EL (cell line): ENCODE measurements around the gene NTN5.
"Not testable (repeated sequence)": the region's sequence is repeated elsewhere in the genome, so short reads cannot be mapped to it uniquely, and the experiment has no call there.

Experiments used
- DNase-seq: peaks from one replicate; pipeline ENCODE4 v3.0.0-alpha.2; 2016

The NTN5 gene, protein sequence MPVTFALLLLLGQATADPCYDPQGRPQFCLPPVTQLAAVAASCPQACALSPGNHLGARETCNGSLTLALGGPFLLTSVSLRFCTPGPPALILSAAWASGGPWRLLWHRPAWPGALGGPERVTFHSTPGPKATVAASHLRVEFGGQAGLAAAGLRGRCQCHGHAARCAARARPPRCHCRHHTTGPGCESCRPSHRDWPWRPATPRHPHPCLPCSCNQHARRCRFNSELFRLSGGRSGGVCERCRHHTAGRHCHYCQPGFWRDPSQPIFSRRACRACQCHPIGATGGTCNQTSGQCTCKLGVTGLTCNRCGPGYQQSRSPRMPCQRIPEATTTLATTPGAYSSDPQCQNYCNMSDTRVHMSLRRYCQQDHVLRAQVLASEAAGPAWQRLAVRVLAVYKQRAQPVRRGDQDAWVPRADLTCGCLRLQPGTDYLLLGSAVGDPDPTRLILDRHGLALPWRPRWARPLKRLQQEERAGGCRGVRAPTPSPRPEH

DNA sequence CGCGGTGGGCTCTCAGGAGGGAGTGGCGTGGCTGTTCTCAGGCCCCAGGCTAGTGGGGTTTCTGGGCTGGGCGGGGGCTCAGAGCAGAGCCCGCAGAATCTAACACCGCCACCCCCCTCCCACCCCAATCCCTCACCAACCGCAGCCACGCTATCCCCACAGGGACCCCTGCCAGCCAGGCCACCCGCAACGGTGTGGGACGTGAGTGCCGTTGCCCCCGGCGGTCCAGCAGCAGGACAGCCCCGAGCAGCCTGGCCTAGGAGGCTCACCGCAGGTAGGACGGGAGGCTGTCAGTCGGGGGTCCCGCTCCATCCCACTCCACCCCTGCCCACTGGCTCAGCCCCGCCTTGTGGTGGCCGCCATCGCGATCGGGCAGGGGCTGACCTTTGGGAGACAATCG is at the start of gene NTN5:
NTN5 (minus strand) TSS at position 24 of the 400 bp plus-strand sequence. CDS start 2,031 bp downstream, outside the sequence.
- no peak for DNase-seq

DNA sequence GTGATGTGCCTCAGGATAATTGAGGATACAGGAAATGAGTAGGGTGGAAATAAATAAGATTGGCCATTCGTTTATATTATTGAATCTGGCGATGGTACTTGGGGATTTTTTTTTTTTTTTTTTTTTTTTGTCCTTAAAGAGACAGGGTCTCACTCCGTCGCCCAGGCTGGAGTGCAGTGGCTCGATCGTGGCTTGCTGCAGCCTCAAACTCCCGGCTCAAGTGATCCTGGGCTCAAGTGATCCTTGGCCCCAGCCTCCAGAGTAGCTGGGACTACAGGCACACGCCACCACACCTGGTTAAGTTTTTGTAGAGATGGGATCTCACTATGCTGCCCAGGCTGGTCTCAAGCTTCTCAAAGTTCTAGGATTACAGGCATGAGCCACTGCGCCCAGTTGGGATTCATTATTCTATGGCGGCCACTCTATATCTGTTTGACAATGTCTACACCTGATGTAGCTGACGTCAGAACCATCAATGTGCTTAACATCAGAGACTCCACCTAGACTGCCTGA is 49.4 kb upstream of the NTN5 start:
- no peak for DNase-seq

DNA sequence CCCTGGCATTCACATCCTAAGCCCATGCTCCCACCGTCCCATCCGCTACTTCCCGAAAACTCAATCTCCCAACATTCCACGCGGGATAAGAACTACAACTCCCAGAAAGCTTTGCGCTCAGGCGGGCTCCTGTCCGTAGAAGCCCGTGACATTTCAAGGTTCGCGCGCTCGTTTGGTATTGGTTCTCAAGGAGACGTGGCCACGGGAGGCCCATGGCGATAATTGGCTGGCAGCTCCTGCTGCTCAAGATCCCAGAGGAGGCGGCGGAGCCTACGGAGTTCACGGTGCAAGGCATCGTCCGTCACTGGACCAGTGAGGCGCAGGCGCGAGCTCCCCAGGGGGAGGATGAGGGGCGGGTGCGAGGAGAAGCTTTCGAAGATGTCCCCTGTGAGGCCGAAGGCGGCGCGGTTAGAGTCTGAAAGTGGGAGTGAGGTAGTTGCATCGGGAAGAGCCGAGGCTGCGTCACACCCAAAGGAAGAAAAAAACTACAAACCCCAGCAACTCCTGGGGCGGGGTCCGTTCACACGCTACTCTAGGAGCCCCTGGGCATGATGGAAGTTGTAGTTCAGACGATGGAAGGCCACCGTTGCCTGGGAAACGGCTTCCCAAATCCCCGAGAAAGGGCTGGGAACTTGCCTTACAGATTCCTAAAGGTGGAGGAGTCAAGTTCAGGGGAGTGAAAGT is 47.9 kb upstream of the NTN5 start:
- peak; percentile 100 for DNase-seq

DNA sequence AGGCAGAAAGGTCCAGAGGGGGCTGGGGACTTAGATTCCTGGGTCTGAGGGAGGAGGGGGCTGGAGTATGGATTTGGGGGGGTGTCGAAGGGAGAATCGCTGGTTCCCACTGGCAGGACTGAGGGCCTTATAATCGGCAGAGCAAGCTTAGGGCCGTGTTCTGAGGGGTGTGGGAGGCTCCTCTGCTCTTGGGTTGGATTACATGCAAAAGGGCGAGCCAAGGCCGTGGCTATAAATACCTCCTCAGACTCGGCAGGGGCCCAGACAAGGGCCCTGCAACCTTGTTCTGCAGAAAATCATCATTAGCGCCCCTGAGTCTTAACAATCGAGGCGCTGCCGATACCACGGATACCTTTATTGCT is 47.4 kb upstream of the NTN5 start:
- DNase-seq, result no peak

DNA sequence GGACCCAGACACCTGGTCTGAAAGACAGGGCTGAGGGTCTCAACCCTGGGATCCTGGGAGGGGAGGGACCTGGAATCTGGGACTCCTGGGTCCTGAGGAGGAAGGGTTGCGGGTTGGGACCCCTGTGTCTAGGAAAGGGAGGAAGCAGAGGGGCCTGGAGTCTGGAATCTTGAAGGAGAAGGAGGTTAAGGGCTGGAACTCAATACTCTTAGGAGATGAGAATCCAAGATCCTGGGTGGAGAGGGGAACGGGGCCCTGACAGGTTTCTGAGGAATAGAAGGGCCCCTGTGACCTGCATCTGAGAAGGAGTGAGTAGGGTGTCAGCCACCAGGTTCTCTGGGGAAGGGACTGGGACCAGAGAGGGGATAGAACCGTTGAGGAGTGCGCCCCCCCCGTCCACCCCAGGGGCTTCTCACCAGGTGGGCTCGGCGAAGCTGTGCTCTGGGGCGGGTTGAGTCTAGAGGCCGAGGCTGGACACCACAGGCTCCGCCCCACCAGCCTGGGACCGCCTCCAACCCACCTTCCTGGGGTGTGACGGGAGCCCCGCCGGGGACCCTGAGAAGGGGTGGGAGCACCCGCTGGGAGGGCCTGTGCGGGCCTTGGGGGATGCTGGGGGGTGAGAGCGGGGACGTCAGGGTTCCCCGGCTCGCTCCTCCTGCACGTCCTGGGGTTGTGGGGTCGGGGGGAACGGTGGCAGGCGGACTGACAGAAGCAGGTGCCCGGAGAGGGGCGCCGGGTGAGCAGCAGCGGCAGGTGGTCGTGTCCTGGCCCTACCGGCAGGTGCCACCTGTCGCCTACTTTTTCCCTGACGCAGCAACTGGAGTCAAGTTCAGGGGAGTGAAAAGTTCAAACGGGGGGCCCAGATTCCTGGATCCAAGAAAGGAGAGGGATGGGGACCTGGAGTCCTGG is 46.7 kb upstream of the NTN5 start, which contains the start of gene MAMSTR:
MAMSTR (minus strand) TSS at position 463 of the 909 bp plus-strand sequence. CDS start 694 bp downstream, outside the sequence.
- no peak for DNase-seq

DNA sequence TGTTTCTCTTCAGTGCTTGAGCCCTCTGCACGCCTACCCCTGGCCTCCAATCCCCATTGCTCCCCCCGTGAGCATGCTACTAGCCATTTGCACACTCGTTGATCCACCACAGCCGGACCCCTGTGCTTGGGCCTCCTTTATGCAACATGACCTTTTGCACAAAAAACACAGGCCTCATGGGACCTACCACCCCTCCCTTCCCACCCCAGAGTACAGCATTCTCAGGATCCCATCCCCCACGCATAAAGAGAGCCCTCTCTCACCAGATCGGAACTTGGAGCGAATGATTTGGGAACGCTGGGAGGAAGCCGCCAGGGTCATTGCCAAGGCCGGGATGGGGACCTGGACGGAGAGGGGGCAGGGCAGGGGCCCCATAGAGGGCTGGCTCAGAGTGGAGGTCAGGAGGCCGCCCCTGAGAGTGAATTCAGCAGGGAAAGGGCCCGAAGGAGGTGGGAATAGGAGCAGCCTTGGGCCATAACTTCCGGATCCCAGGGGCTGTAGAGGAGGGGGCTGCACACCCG is 46.0 kb upstream of the NTN5 start:
- no peak for DNase-seq

DNA sequence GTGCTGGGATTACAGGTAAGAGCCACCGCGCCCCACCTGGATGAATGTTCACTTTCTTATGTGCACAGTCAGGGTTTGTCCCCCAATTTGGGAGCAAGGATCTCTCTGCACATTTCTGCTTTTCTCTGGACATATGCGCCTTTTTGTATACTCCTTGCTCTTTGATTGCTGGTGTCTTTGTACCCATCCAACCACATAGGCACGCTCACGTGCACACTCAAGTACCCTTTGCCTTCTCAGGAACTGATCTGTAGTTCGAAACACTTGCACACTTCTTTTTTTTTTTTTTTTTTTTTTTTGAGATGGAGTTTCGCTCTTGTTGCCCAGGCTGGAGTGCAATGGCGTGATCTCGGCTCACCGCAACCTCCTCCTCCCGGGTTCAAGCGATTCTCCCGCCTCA is 45.3 kb upstream of the NTN5 start:
- not testable (repeated sequence) for DNase-seq

DNA sequence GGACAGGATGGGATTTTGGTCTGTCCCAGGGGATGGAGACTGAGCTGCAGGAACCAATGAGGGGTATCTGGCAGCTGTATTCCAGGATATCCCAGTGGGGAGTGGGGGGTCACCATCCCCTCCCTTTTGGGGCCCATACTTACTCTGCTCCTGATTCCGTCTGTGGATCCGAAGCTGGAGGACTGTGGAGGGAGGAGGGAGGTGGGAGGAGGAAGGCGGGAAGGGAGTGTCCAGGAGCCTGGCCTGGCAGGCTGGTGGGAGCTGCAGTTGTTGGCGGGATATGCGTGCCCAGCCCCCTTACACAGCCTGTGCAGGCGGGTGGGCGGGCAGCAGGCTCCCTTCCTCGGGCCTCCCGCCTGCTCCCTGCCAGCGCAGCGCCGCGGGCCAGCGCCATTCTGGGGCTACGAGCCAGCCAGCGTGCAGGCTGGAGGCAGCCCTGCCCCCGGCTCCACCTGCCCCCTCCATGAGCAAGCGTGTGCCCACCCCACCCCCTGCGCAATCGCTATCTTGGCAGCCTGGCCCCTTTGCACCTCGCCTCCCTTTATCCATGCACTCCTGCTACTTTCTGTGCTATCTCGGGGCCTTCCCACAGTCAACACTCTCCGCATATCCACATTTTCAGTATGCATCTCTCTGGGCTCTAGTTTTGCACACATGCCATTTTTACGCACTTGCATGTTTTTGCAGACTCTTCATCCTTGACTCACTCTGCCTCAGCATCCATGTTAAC is 43.9 kb upstream of the NTN5 start:
- DNase-seq, result peak; percentile 79

DNA sequence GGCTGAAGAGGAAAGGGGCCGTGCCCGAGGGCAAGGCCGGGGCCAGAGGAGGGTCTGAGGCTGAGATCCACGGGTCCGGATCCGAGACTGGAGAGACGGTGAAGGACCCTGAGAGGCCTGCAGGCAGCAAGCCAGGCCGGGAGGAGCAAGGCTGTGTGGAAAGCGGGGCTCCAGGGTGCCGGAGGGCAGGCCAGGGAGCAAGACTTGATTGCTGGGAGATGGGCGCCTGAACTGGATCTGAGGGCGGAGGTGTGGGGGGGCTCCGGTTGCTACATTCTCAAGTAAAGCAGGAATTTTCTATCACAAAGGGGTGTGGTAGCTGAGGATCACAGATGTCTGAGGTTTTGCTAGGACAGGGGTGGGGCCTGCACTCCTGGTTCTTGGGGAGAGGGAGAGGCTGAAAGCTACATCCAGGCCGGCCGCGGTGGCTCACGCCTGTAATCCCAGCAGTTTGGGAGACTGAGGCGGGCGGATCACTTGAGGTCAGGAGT is 42.9 kb upstream of the NTN5 start:
- peak; percentile 40 for DNase-seq

DNA sequence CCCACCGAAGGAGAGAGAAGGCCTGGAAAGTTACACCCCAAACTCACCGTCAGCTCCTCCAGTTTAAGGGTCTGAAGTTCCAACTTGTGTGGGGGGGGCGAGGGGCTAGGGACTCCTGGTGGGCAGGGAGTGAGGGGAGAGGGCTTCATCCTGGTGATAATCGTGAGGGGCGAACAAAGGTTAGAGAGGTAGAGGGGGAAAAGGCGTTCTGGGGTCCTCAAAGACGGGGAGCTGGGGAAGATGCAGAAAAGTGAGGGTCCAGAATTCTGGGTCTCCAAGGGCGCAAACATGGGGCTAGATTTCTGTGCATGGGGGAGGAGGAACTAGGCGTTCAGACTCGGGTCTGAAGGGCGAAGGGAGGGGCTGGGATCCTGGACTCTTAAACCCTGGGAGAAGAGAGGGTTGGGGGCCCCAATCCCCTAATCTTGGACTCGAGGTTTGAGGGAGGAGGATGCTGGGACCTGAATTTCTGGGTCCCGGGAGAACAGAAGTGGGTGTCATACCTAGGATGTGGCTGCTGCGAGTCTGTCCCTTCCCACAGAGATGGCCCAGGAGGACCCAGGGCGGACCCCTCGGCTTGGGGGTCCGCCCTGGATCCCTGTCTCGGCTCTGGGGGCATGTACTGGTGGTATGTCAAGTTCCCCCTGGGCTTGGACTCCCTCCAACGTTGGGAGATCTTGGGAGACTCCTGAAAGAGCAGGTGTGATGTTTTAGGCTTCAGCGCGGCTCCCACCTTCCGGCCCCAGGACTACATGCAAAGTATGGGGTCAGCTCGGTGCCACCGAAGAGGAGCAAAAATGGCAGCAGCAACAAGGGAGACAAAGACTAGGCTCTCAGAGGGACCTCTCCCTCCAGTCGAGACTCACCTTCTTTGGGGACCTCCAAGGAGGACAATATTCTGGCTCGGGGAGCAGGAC is 42.2 kb upstream of the NTN5 start:
- no peak for DNase-seq

DNA sequence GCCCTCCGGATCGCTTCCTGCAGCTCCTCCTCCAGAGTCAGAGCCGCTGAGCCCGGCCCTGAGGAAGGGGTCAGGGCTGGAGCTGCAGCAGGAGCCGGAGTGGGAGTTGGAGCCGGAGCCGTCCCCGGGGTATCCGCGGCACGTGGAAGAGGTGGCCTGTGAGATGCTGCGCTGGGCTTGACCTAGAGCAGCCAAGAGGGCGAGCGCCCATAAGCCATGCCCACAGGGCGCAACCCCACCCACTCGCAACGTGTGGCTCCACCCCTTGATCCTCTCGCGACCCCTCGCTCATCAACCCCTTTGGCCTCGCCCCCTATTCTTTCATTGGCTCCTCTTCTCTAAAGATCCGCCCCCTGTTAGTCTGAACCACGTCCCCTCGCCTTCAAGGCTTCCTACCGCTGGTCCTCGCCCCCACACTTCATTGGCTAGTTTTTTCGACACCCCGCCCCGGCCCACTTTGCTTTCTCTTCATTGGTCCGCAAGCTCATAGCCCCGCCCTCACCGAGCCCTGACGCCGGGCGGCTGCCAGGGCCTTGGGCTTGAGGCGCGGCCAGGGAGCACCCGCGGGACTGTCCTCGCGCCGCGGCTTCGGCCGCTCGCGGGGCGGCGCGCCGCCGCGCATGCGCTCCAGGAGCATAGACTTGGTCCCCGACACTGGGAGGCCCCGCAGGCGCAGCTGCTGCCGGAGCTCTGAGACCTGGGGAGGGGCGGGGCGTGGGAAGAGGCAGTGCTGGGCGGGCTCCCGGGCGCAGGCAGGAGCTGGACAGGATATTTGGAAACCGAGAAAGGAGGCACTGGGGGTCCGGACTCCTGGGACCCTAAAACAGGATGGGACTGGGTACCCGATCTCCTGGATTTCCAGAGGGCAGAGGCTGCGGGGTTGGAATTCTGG is 41.3 kb upstream of the NTN5 start:
- peak; percentile 100 for DNase-seq

DNA sequence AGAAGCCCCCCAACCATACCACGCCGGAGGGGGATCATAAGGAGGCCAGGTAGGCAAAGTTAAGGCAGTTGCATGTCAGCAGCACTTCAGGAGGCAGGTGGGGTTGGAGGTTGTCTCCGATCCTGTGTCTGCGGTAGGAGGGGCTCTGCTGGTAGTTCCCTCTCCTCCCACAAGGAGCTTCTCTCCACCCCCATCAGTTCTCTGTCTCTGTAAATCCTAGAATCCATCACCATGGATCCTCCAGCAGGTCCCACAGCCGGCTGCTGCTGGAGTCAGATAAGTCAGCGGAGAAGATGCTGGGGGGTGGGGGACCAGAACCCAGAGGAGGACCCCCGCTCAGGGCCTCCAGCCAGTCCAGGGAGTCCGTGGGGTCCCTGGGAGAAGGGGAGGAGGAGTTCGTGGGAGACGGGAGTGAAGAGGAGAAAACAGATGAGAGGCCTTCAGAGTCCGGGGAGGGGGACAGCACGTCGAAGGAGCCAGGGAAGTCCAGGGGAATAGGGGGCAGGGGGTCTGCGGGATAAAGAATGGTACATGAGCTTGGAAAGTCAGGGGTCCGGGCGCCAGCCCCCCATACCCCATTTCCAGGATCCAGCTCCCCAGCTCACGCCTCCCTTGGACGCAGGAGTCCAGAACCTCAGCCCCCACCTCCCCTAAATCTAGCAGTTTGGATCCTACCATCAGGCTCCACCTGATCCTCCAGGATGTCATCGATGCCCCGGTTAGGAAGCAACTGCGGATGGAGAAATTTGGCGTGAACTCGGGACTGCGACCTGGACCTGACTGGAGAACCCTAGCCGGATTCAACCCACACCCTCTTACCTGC is 40.4 kb upstream of the NTN5 start:
- peak; percentile 23 for DNase-seq

DNA sequence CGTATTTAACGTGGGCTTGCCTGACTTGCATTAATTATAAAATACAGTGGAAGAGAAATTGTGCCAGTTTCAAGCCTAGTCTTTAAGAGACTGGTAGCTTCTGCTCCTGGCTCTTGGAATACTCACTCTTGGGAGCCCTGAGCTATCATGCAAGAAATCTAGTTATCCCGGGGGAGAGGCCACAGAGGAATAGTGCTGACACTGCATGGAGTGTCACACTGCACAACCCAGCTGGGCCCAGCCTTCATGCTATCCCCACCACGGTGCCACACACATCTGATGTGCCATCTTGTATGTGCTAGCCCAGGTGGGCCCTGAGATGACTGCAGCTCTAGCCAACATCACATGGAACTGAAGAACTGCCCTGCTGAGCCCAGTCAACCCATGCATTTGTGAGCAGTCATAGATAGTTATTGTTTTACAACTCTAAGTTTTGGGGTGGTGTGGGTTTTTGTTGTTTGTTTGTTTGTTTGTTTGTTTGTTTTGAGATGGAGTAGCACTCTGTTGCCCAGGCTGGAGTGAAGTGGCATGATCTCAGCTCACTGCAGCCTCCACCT is 38.4 kb upstream of the NTN5 start:
- no peak for DNase-seq

DNA sequence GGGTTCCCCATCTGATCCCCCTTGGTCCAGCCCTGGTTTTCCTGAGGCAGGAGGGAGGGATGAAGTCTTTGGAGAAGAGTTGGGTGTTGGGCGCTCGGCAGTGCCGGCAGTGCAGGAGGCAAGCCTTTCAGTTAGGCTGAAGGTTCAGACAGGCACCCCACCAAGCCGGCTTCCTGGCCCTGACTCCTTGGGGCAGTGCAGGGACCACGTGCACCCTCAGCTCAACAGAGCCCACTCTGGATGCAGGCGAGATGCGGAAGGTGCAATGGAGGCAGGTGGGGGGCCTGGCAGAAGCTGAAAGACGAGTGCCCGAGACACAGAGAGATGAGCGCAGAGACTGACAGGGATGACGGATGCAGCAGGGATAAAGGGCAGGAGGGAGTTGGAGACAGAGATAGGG is 35.7 kb upstream of the NTN5 start:
- no peak for DNase-seq

DNA sequence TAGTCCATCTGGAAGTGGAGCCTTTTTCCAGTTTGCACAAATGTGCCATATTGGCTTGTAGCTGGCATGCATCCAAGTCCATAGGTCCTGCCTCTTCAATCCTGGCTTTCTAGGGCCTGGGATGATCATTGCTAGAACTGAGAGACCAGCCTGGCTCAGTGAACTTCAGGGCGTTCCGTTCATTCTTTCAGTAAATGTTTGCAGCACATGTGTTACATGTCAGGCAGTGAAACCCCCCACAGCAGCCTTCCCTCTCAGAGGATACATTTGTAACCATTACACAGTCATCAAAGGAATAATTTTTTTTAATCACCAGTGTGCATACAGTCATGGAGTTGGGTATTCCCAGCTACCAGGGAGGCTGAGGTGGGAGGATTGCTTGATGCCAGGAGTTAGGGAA is 32.6 kb upstream of the NTN5 start:
- DNase-seq, result no peak

DNA sequence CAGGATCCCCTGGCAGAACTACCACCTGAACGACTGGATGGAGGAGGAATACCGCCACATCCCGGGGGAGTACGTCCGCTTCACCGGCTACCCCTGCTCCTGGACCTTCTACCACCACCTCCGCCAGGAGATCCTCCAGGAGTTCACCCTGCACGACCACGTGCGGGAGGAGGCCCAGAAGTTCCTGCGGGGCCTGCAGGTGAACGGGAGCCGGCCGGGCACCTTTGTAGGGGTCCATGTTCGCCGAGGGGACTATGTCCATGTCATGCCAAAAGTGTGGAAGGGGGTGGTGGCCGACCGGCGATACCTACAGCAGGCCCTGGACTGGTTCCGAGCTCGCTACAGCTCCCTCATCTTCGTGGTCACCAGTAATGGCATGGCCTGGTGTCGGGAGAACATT is 30.5 kb upstream of the NTN5 start:
- no peak for DNase-seq

DNA sequence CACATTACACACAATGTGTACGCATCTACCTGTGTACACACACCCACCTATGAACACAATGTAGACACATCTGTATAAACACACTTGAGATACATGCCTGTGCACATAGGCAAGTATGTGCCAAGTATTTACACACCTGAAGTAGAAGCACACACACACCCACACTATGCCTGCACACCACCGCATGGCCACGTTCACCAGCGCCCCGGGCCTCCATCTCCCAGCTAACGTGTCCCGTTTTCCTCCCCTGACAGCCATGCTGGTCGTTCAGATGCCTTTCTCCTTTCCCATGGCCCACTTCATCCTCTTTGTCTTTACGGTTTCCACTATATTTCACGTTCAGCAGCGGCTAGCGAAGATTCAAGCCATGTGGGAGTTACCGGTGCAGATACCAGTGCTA is 29.9 kb upstream of the NTN5 start:
- DNase-seq, result no peak

DNA sequence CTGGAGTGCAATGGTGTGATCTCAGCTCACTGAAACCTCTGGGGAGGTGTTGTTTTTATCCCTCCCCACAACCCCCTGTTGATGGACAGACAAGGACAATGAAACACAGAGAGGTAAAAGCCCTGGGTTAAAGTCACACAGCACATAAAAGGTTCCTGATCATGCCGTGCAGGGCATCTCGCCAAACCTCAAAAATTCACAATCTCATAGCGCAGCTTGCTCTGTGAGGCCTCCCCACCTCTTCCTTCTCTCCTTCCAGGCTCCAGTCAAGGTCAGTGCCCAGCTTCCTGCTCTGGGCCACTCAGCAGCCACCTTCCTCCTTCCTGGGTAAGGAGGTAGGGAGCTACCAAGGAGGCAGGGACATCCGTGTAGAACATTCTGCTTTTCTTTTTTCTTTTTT is 25.2 kb upstream of the NTN5 start:
- peak; percentile 82 for DNase-seq
